Gastroesophageal sphincter (tissue), 4 donors: ENCODE measurements around the gene DHRS13. TPM values are rescaled to one million over a fixed set of nuclear protein-coding genes. Genes with fewer than 3 reads are reported as not detected.

Experiments
- ATAC-seq: fragments of 150-250 bp; one replicate; pipeline ENCODE4 v1.9.1; 2016; ENCODE audit warnings: mild to moderate bottlenecking, moderate library complexity
- H3K27ac ChIP-seq, 4 donors: fragments of 200-600 bp; sonication (generic) in 3 of 4; 1 replicate in 3 of 4; 2 replicates in 1 of 4; pipeline ENCODE4 v1.5.1; 2016 to 2019
- H3K27me3 ChIP-seq: fragments of 200-600 bp; sonication (generic); one replicate; pipeline ENCODE4 v1.5.1; 2019
- H3K36me3 ChIP-seq, 2 donors: fragments of 200-600 bp; sonication (generic); one replicate each; pipeline ENCODE4 v1.5.1; 2019; ENCODE audit warnings: control low read depth in 1 of 2
- H3K4me1 ChIP-seq, 3 donors: fragments of 200-600 bp; sonication (generic); 1 replicate in 2 of 3; 2 replicates in 1 of 3; pipeline ENCODE4 v1.5.1; 2016 to 2019; ENCODE audit warnings: control low read depth in 2 of 3
- H3K4me3 ChIP-seq, 2 donors: fragments of 200-600 bp; sonication (generic); one replicate each; pipeline ENCODE4 v1.5.1; 2019; ENCODE audit warnings: mild to moderate bottlenecking in 1 of 2, moderate library complexity in 1 of 2
- H3K9me3 ChIP-seq, 3 donors: fragments of 200-600 bp; sonication (generic); one replicate each; pipeline ENCODE4 v1.5.1; 2017 to 2019; ENCODE audit warnings: control low read depth in 2 of 3
- EP300 ChIP-seq: sonication (generic); formaldehyde crosslinking; IDR thresholded peaks from one replicate; pipeline ENCODE4 v1.6.1; 2017; ENCODE audit warnings: antibody characterized with exemption, mild to moderate bottlenecking
- POLR2A ChIP-seq, 2 donors: fragments of 450-650 bp; IDR thresholded peaks; one replicate each; pipeline ENCODE4 v1.6.1; 2017; ENCODE audit warnings: antibody characterized with exemption in 2 of 2, mild to moderate bottlenecking in 2 of 2, moderate library complexity in 1 of 2
- POLR2AphosphoS5 ChIP-seq: sonication (generic); formaldehyde crosslinking; IDR thresholded peaks from one replicate; pipeline ENCODE4 v1.6.1; 2017; ENCODE audit warnings: antibody characterized with exemption
- WGBS, 2 donors: methylation state at CpG; one replicate each; pipeline ENCODE4 v1.1.5; 2018; ENCODE audit warnings: low coverage in 1 of 2; 5-methylcytosine and 5-hydroxymethylcytosine counted together
- total RNA-seq, 4 donors: library from RNA; depleted of rRNA; stranded (reverse); fragments of >200 nt; gene quantifications; one replicate each; pipeline ENCODE4 v1.1.0, GENCODE V29; 2016
- TF ChIP-seq, protein P1 (sequence below), 4 experiments: fragments of 200-600 bp in 2 of 4; fragments of 450-650 bp in 2 of 4; sonication (generic) in 1 of 4; IDR thresholded peaks; one replicate each; pipeline ENCODE4 v1.5.1; 2017 to 2019; ENCODE audit warnings: antibody characterized with exemption in 4 of 4, mild to moderate bottlenecking in 2 of 4, moderate library complexity in 2 of 4

The DHRS13 gene
- total RNA-seq, 4 donors from 2014 or later, result 3.9 to 6.5 (median 5.2) TPM

DNA sequence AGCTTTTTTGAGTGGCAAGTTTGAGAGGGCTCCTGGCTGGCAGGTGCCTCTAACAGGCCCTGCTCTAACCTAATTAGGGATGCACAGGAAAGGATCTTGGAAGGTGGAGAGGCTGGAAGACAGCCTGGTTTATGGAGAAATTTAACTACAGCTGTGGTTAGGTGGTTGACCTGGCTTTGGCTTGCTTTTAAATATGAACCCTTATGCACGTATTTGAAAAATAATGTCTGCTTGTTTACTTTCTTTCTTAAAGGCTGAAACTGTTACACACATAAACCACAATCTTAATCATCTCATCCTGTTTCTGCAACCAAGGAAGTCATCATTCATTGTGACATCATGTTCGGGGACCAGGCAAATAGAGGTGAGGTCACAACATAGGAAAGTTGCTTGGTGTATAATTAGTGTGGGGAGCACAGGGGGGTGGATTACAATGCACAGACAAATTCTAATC, 23.1 kb upstream of the DHRS13 start:
- H3K27ac ChIP-seq, result peak overlapping the region in 2 of 4 donors; percentile 33 to 38
- no peak for TF ChIP-seq EP300
- TF ChIP-seq POLR2AphosphoS5, result no peak
- TF ChIP-seq POLR2A (IDR thresholded peaks at IDR 0.05), result no peak
- TF ChIP-seq, protein P1, sequence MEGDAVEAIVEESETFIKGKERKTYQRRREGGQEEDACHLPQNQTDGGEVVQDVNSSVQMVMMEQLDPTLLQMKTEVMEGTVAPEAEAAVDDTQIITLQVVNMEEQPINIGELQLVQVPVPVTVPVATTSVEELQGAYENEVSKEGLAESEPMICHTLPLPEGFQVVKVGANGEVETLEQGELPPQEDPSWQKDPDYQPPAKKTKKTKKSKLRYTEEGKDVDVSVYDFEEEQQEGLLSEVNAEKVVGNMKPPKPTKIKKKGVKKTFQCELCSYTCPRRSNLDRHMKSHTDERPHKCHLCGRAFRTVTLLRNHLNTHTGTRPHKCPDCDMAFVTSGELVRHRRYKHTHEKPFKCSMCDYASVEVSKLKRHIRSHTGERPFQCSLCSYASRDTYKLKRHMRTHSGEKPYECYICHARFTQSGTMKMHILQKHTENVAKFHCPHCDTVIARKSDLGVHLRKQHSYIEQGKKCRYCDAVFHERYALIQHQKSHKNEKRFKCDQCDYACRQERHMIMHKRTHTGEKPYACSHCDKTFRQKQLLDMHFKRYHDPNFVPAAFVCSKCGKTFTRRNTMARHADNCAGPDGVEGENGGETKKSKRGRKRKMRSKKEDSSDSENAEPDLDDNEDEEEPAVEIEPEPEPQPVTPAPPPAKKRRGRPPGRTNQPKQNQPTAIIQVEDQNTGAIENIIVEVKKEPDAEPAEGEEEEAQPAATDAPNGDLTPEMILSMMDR (IDR thresholded peaks at IDR 0.05), result no peak
- H3K4me3 ChIP-seq, result no peak overlapping the region
- peaks cover 0 to 67% of the 10 kb centered on the region in 2 donors for H3K36me3 ChIP-seq
- H3K9me3 ChIP-seq, result no peaks in the 10 kb centered on the region
- no peak for ATAC-seq
- WGBS, 2 donors, result 7 to 22% methylated on average over 2 of the region's 2 CpGs
- no peaks in the 10 kb centered on the region for H3K27me3 ChIP-seq
- peaks cover 0 to 27% (median 0%) of the 10 kb centered on the region in 3 donors for H3K4me1 ChIP-seq

DNA sequence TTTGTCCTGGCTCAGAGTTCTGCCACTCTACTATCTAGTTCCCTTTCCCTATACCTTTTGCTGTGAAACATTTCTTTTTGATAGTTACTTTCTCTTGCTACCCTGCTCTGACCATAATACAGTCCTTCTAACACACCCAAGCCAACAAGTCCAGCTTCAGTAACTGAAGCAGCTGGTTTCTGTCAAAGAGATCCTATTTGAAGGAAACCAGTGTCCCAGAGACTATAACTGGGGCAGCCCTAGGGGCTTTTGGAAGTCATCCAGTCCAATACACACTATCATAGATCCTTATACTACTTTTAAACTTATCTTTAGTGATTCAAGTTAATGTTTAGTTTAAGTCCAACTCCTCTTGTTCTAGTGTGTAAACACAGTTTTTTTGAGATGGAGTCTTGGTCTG, 17.3 kb upstream of the DHRS13 start:
- Histone ChIP-seq H3K27me3 (no peaks in the 10 kb centered on the region), H3K4me3 (no peak overlapping the region), H3K4me1 (peaks cover 0 to 11% (median 0%) of the 10 kb centered on the region in 3 donors), H3K9me3 (no peaks in the 10 kb centered on the region), H3K36me3 (peaks cover 3 to 99% of the 10 kb centered on the region in 2 donors), H3K27ac (no peak overlapping the region)
- ATAC-seq, result no peak
- TF ChIP-seq EP300 (no peak), POLR2A (IDR thresholded peaks at IDR 0.05) (no peak), POLR2AphosphoS5 (no peak)
- TF ChIP-seq, protein P1 (IDR thresholded peaks at IDR 0.05), result no peak

DNA sequence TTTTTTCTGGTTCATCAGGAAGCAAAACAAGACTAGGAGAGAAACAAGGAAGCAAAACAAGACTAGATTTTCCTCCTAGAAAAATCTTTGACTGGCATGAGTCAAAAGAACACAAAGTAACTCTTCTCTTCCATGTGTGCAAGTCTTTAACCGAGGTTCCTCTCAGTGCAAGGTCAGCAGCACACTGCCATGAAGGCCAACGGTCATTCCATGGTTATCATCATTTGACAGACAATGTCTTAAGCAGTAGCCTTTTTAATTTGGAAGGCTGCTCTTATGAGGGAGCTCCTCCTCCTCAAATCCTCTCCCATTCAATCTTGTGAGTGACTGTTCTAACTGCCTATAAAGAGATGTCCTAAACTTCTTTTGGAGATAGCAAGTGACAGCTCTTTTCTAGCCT, 15.4 kb upstream of the DHRS13 start:
- WGBS, 2 donors, result 47 to 60% methylated on average over 2 of the region's 2 CpGs

DNA sequence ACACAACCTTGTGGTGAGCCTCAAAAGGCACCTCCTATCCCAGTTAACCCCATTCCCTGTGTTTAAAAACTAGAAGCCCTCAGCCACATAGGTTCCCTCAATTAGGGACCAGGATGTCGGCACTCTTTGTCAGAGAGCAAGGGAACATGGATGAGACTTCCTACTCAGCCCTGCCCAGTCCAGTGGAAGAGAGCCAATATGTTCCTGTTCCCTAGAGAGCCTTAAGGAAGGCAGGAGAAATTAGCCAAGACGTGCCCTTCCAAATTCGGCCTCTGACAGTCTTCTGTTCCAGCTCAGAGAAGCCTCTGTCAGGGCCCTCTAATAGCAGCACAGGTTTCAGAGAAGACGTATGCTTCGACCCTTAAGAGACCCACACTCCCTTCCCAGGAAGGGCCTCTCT, 14.6 kb upstream of the DHRS13 start:
- peaks cover 3 to 100% of the 10 kb centered on the region in 2 donors for H3K36me3 ChIP-seq
- H3K4me3 ChIP-seq, result no peak overlapping the region
- H3K9me3 ChIP-seq, result no peaks in the 10 kb centered on the region
- 27 to 41% methylated on average over 2 to 5 of the region's 5 CpGs for WGBS, 2 donors
- no peak for ATAC-seq
- H3K27me3 ChIP-seq, result no peaks in the 10 kb centered on the region
- peaks cover 0 to 11% (median 0%) of the 10 kb centered on the region in 3 donors for H3K4me1 ChIP-seq
- H3K27ac ChIP-seq, result peak overlapping the region in 1 of 4 donors; percentile 11
- TF ChIP-seq EP300, result no peak
- TF ChIP-seq, protein P1 (IDR thresholded peaks at IDR 0.05), result no peak
- no peak for TF ChIP-seq POLR2AphosphoS5
- TF ChIP-seq POLR2A (IDR thresholded peaks at IDR 0.05), result no peak

More for the DNA sequence above, 15.4 kb upstream of the DHRS13 start:
- H3K4me3 ChIP-seq, result no peak overlapping the region
- H3K36me3 ChIP-seq, result peaks cover 3 to 100% of the 10 kb centered on the region in 2 donors
- no peak overlapping the region for H3K27ac ChIP-seq
- no peaks in the 10 kb centered on the region for H3K27me3 ChIP-seq
- no peak for TF ChIP-seq EP300
- TF ChIP-seq, protein P1 (IDR thresholded peaks at IDR 0.05), result no peak
- TF ChIP-seq POLR2A (IDR thresholded peaks at IDR 0.05), result no peak
- TF ChIP-seq POLR2AphosphoS5, result no peak
- no peak for ATAC-seq
- no peaks in the 10 kb centered on the region for H3K9me3 ChIP-seq
- peaks cover 0 to 11% (median 0%) of the 10 kb centered on the region in 3 donors for H3K4me1 ChIP-seq

DNA sequence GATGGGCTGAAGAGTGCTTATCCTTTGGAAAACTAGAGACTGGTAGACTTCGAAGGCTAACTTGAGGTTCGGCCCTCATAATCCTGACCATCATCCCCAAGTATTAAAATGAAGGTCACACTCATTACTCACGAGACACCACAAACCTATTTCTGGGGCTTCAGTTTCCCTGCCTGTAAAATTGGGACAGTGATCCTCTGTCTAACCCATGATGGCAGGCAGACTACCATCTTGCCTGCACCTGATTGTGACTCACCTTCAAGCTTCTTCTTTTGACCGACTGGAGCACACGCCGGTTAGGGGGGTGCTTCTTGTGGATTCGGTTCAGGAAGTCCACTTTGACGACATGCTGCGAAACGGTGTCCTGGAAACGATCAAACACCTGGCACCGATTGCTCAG, 14.2 kb upstream of the DHRS13 start:
- 63 to 75% methylated on average over 11 of the region's 12 CpGs for WGBS, 2 donors
- H3K27ac ChIP-seq, result peak overlapping the region in 1 of 4 donors; percentile 11
- peaks cover 3 to 100% of the 10 kb centered on the region in 2 donors for H3K36me3 ChIP-seq

More for the DNA sequence above, 14.2 kb upstream of the DHRS13 start:
- no peaks in the 10 kb centered on the region for H3K27me3 ChIP-seq
- H3K4me3 ChIP-seq, result no peak overlapping the region
- H3K4me1 ChIP-seq, result peaks cover 0 to 11% (median 0%) of the 10 kb centered on the region in 3 donors
- ATAC-seq, result no peak
- no peaks in the 10 kb centered on the region for H3K9me3 ChIP-seq
- TF ChIP-seq POLR2A (IDR thresholded peaks at IDR 0.05), result no peak
- TF ChIP-seq EP300, result no peak
- TF ChIP-seq, protein P1 (IDR thresholded peaks at IDR 0.05), result no peak
- no peak for TF ChIP-seq POLR2AphosphoS5
